LNCaP clone FGC (cell line): ENCODE results near the gene FAM222A.
A peak's percentile ranks its signal among the peaks of the same experiment; 100 is the strongest.

ENCODE experiments used
- DNase-seq: peaks from one replicate; pipeline ENCODE4 v3.0.0-alpha.2; 2011; ENCODE audit warnings: low read depth
- H3K4me3 ChIP-seq: 2 replicates; pipeline ENCODE4 v1.5.1; 2011; ENCODE audit warnings: mild to moderate bottlenecking, low read depth, low read length, control low read depth
- CTCF ChIP-seq: IDR thresholded peaks from 2 replicates; pipeline ENCODE4 v1.5.1; 2012; ENCODE audit warnings: mild to moderate bottlenecking; ENCODE audit not compliant: control insufficient read depth, insufficient read depth; ENCODE audit errors: extremely low read depth

The FAM222A gene

DNA sequence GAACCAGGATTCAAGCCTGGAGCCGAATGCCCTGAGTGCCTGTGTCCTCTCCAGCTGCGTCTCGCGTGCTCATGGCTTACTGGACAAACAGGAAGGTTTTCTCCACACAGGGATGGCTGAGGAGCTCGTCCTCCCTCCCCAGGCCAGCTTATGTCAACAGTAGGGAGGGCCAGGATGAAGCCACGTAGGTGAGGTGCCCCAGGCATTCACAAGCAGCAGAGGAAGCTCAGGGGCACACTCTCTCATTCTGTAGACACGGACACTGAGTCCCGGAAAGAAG is 70.3 kb downstream of the FAM222A start:
- TF ChIP-seq CTCF: no peak
- H3K4me3 ChIP-seq: no peak overlapping the region
- peak; percentile 45 for DNase-seq

- H3K4me3 ChIP-seq: no peak overlapping the region
- no peak for TF ChIP-seq CTCF
- DNase-seq: no peak
Observed at GRCh38 chr12:109785854-109786253, 72.2 kb downstream of the FAM222A start.

DNA sequence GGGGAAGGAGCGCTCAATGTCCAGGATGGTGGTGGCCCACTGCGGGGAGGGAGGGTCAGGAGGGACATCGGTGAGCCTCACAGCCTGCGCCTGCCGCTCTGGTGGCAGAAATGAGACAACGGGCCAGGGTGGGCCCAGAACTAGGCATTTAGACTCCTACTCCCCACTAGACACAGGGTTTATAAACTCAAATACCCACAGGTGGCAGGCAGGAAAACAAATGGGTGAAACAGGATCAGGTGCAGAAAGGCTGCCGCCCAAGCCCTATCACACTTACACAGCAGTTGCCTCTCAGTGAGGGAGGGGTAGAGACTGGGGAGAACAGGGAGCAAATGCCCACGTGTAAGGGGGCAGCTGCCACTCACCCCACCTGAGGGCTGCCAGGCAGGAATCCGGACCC is 73.2 kb downstream of the FAM222A start:
- DNase-seq: no peak

GRCh38 chr12:109789526-109790048 is 76.0 kb downstream of the FAM222A start:
- TF ChIP-seq CTCF: no peak
- DNase-seq: no peak
- no peak overlapping the region for H3K4me3 ChIP-seq

More for the DNA sequence above, 73.2 kb downstream of the FAM222A start:
- H3K4me3 ChIP-seq: no peak overlapping the region
- TF ChIP-seq CTCF: no peak

GRCh38 chr12:109792992-109793391 is 79.4 kb downstream of the FAM222A start:
- DNase-seq: no peak
- no peak for TF ChIP-seq CTCF
- no peak overlapping the region for H3K4me3 ChIP-seq

GRCh38 chr12:109793411-109793810 is 79.8 kb downstream of the FAM222A start:
- no peak overlapping the region for H3K4me3 ChIP-seq
- no peak for TF ChIP-seq CTCF
- no peak for DNase-seq

DNA sequence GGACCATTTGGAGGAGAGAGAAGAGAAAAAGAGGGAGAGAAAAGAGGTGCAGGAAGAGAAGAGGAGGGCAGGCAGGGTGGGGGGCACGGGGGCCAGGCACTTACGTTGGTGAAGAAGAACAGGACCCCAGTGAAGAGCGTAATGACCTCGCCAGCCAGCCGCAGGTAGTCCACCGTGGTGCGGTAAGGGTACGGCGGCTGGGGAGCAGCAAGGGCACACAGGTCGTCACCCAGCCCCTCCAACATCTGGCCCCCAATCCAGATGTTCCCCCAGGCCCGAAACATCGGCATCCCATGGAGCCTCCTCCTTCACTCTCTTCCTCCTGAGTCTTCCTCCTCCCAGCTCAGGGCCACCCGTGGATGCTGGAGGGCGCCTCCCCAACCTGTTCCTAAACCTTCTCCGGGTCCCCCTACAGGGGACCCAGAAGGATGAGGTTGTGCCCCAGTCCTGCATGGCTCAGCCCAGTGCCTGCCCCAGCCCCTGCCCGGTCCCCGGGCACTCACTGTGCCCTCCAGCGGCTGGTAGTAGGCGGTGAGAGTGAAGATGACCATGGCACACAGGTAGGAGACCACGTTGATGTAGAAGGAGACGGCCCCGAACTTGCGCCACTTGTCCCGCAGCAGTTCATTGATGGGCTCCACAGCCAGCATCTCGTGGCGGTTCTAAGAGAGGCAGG is 80.3 kb downstream of the FAM222A start:
- H3K4me3 ChIP-seq: no peak overlapping the region
- no peak for DNase-seq
- TF ChIP-seq CTCF: no peak; the same call in 1 of the 2 replicates
